ENCODE measurements around the gene CACNB4. TPM values are rescaled to one million over a fixed set of nuclear protein-coding genes. Genes with fewer than 3 reads are reported as not detected.

The CACNB4 gene
- total RNA-seq, 1 donor, result 4.3 TPM

DNA sequence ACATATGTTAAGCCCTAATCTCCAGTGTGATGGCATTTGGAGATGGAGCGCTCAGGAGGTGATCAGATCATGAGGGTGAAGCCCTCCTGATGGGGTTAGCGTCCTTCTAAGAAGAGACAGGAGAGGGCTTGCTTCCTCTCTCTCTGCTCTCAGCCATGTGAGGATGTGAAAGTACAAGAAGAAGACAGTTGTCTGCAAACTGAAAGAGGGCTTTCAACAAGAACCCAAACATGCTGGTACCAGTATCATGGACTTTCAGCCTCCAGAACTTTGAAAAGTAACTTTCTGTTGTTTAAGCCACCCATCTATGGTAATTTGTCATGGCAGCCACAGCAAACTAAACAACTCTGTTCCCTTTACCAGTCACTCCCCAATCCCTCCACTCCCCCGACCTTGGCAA lies 47.4 kb downstream of the CACNB4 start:
- TF ChIP-seq, protein P1, sequence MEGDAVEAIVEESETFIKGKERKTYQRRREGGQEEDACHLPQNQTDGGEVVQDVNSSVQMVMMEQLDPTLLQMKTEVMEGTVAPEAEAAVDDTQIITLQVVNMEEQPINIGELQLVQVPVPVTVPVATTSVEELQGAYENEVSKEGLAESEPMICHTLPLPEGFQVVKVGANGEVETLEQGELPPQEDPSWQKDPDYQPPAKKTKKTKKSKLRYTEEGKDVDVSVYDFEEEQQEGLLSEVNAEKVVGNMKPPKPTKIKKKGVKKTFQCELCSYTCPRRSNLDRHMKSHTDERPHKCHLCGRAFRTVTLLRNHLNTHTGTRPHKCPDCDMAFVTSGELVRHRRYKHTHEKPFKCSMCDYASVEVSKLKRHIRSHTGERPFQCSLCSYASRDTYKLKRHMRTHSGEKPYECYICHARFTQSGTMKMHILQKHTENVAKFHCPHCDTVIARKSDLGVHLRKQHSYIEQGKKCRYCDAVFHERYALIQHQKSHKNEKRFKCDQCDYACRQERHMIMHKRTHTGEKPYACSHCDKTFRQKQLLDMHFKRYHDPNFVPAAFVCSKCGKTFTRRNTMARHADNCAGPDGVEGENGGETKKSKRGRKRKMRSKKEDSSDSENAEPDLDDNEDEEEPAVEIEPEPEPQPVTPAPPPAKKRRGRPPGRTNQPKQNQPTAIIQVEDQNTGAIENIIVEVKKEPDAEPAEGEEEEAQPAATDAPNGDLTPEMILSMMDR (IDR thresholded peaks at IDR 0.05; ENCODE audit: extremely low read depth, low read depth, low read length), result no peak
- no peak for DNase-seq (ENCODE audit: insufficient read length, low spot score, missing footprints)

DNA sequence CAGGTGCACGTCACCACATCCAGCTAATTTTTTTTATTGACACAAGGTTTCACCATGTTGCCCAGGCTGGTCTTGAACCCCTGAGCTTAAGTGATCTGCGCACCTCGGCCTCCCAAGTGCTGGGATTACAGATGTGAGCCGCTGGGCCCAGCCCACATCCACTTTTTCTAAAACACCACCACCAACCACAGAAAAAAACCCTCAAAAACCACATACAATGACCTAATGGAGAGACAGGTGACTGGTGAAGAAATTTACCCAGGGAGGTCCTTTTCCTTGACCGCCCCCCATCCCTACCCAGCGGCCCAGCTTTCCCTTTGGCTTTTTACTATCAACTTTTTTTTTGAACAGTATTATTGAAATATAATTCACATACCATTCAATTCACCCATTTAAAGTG lies 47.9 kb downstream of the CACNB4 start:
- Histone ChIP-seq H3K79me2 (ENCODE audit: insufficient read depth, low read length) (no peaks in the 10 kb centered on the region), H3K4me1 (ENCODE audit: insufficient read depth, low read length) (peaks cover 6% of the 10 kb centered on the region), H3K36me3 (ENCODE audit: insufficient read depth, low read length) (no peaks in the 10 kb centered on the region), H3K4me3 (ENCODE audit: insufficient read depth, low read length) (no peak overlapping the region), H3K4me2 (ENCODE audit: insufficient read depth, low read length) (no peak overlapping the region), H3K27ac (ENCODE audit: low read depth, low read length) (no peak overlapping the region), H3K27me3 (ENCODE audit: insufficient read depth, low read length) (peaks cover 74% of the 10 kb centered on the region), H3K9me3 (ENCODE audit: low read depth, low read length) (no peaks in the 10 kb centered on the region), H4K20me1 (ENCODE audit: insufficient read depth, low read length) (peaks cover 2% of the 10 kb centered on the region), H2AFZ (ENCODE audit: low read length) (no peak overlapping the region)
- no peak for DNase-seq (ENCODE audit: insufficient read length, low spot score, missing footprints)
- TF ChIP-seq, protein P1 (IDR thresholded peaks at IDR 0.05; ENCODE audit: extremely low read depth, low read depth, low read length), result no peak

More for the DNA sequence above, 47.4 kb downstream of the CACNB4 start:
- H3K36me3 ChIP-seq (ENCODE audit: insufficient read depth, low read length), result no peaks in the 10 kb centered on the region
- H3K27me3 ChIP-seq (ENCODE audit: insufficient read depth, low read length), result peaks cover 72% of the 10 kb centered on the region
- H3K9me3 ChIP-seq (ENCODE audit: low read depth, low read length), result no peaks in the 10 kb centered on the region
- H3K4me1 ChIP-seq (ENCODE audit: insufficient read depth, low read length), result peaks cover 6% of the 10 kb centered on the region
- no peaks in the 10 kb centered on the region for H3K79me2 ChIP-seq (ENCODE audit: insufficient read depth, low read length)
- no peak overlapping the region for H2AFZ ChIP-seq (ENCODE audit: low read length)
- no peak overlapping the region for H3K4me3 ChIP-seq (ENCODE audit: insufficient read depth, low read length)
- H3K4me2 ChIP-seq (ENCODE audit: insufficient read depth, low read length), result no peak overlapping the region
- no peak overlapping the region for H3K27ac ChIP-seq (ENCODE audit: low read depth, low read length)
- H4K20me1 ChIP-seq (ENCODE audit: insufficient read depth, low read length), result peaks cover 2% of the 10 kb centered on the region

DNA sequence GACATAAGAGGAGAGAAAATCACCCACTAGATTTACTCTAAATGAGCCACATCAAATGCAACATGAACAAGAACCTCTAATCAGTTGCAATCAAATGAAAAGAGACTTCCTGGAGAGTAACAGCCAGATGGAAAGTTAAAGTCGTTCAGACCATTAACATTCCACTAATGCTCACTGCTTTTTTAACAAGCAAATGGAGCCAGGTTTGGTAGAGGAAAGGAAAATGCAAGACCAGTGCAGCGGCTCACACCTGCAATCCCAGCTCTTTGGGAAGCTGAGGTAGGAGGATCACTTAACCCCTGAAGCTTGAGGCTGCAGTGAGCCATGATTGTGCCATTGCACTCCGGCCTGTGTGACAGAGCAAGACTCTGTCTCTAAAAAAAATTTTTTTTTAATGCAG lies 48.5 kb downstream of the CACNB4 start:
- Histone ChIP-seq H3K9me3 (ENCODE audit: low read depth, low read length) (no peaks in the 10 kb centered on the region), H3K4me3 (ENCODE audit: insufficient read depth, low read length) (no peak overlapping the region), H3K4me1 (ENCODE audit: insufficient read depth, low read length) (peaks cover 3% of the 10 kb centered on the region), H2AFZ (ENCODE audit: low read length) (no peak overlapping the region), H3K36me3 (ENCODE audit: insufficient read depth, low read length) (no peaks in the 10 kb centered on the region), H3K27me3 (ENCODE audit: insufficient read depth, low read length) (peaks cover 76% of the 10 kb centered on the region), H4K20me1 (ENCODE audit: insufficient read depth, low read length) (peaks cover 2% of the 10 kb centered on the region), H3K27ac (ENCODE audit: low read depth, low read length) (no peak overlapping the region), H3K79me2 (ENCODE audit: insufficient read depth, low read length) (no peaks in the 10 kb centered on the region), H3K4me2 (ENCODE audit: insufficient read depth, low read length) (no peak overlapping the region)
- TF ChIP-seq, protein P1 (IDR thresholded peaks at IDR 0.05; ENCODE audit: extremely low read depth, low read depth, low read length), result no peak
- no peak for DNase-seq (ENCODE audit: insufficient read length, low spot score, missing footprints)

DNA sequence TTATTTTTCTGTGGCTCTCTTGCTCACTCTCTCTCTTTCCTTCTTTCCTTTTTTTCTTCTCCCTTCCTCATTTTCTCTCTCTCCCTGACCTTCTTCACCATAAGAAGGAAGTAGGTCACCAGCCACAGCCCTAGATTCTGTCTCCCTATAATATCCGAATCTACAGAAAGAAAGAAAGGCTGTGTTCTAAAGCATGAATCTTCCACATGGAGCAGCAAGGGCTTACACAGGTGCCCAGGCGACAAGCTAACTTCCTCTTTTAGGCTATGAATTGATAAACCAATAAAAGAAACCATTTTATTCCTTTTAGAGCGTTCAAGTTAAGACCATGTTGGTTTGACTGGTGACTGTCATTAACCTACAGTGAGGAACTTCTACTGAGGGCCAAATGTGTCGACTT lies 49.3 kb downstream of the CACNB4 start:
- H3K27ac ChIP-seq (ENCODE audit: low read depth, low read length), result no peak overlapping the region
- peaks cover 2% of the 10 kb centered on the region for H4K20me1 ChIP-seq (ENCODE audit: insufficient read depth, low read length)
- no peak overlapping the region for H3K4me3 ChIP-seq (ENCODE audit: insufficient read depth, low read length)
- H3K36me3 ChIP-seq (ENCODE audit: insufficient read depth, low read length), result no peaks in the 10 kb centered on the region
- H3K79me2 ChIP-seq (ENCODE audit: insufficient read depth, low read length), result no peaks in the 10 kb centered on the region
- H2AFZ ChIP-seq (ENCODE audit: low read length), result no peak overlapping the region
- H3K9me3 ChIP-seq (ENCODE audit: low read depth, low read length), result no peaks in the 10 kb centered on the region
- H3K4me2 ChIP-seq (ENCODE audit: insufficient read depth, low read length), result no peak overlapping the region
- no peak for DNase-seq (ENCODE audit: insufficient read length, low spot score, missing footprints)
- TF ChIP-seq, protein P1 (IDR thresholded peaks at IDR 0.05; ENCODE audit: extremely low read depth, low read depth, low read length), result no peak
- H3K4me1 ChIP-seq (ENCODE audit: insufficient read depth, low read length), result no peaks in the 10 kb centered on the region
- peaks cover 83% of the 10 kb centered on the region for H3K27me3 ChIP-seq (ENCODE audit: insufficient read depth, low read length)
